Upper lobe of left lung (tissue), 4 donors: ENCODE results near the gene CPTP.

ENCODE experiments used
- CTCF ChIP-seq, 6 experiments: fragments of 450-650 bp in 4 of 6; fragments of 200-600 bp in 2 of 6; sonication (generic) in 2 of 6; IDR thresholded peaks; one replicate each; pipeline ENCODE4 v1.5.1; 2016 to 2019; ENCODE audit warnings: antibody characterized with exemption in 6 of 6
- POLR2A ChIP-seq, 4 donors: fragments of 450-650 bp; IDR thresholded peaks; one replicate each; pipeline ENCODE4 v1.5.1; 2016 to 2017; ENCODE audit warnings: antibody characterized with exemption in 4 of 4, mild to moderate bottlenecking in 2 of 4
- POLR2AphosphoS5 ChIP-seq, 2 donors: sonication (generic); formaldehyde crosslinking; IDR thresholded peaks; one replicate each; pipeline ENCODE4 v1.5.1; 2017; ENCODE audit warnings: antibody characterized with exemption in 2 of 2

- no peak for TF ChIP-seq POLR2AphosphoS5 (IDR thresholded peaks at IDR 0.05)
- no peak for TF ChIP-seq POLR2A (IDR thresholded peaks at IDR 0.05)
- TF ChIP-seq CTCF (IDR thresholded peaks at IDR 0.05), result no peak
Observed at GRCh38 chr1:1306070-1306660, 18.4 kb upstream of the CPTP start.
